NCI-H524 (cell line): ENCODE data around the gene RANBP6.
A peak's percentile ranks its signal among the peaks of the same experiment; 100 is the strongest.
"Not testable (repeated sequence)": the region's sequence is repeated elsewhere in the genome, so short reads cannot be mapped to it uniquely, and the experiment has no call there.

Experiments
- DNase-seq, 2 experiments: peaks; one replicate each; lab custom pipeline; 2025; lab: John Stamatoyannopoulos, UW

The RANBP6 gene

DNA sequence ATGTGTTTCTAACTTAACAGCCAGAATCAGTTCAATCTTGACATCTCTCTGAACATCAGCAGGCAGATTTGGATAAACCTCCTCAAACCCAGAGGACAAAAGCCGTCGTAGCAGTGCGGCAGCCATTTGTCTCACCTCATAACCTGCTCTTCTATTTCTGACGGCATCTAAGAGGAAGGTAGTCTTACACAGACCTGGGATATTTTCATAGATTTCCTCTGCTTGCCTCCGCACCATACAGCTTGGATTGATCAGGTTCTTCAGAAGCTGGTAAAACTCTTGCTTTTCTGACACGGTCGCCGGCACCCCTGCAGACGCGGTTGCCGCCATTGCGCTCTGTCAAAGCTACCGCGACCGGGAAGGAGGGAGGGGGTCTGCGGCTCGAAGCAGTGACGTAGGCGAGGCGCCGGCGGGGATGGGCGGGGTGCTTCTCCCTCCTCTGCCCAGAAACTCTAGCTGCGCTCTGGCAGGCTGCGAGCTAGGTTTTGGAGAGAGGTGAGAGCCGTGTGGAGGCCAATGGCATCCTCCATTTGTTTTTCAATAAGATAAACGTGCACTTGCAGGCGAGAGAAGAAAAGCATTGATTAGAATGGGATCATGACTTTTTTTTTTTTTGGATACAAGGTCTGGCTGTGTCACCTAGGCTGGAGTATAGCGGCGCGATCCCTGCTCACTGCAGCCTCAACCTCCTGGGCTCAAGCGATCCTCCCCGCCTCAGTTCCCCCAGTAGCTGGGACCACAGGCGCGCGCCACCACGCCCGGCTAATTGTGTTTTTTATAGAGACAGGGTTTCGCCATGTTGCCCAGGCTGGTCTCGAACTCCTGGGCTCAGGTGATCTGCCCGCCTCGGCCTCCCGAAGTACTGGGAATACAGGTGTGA is at the start of gene RANBP6:
Gene RANBP6 (minus strand): TSS at position 347 of the 880 bp plus-strand sequence. CDS start 17 bp downstream, at position 330.
- peak; percentile 65 to 72 for DNase-seq

DNA sequence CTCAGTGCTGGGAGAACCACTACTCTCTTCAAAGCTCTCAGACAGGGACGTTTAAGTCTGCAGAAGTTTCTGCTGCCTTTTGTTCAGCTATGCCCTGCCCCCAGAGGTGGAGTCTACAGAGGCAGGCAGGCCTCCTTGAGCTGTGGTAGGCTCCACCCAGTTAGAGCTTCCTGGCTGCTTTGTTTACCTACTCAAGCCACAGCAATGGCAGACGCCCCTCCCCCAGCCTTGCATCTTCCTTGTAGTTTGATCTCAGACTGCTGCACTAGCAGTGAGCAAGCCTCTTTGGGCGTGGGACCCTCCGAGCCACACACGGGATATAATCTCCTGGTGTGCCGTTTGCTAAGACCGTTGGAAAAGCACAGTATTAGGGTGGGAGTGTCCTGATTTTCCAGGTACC is 47.7 kb upstream of the RANBP6 start:
- not testable (repeated sequence) for DNase-seq

DNA sequence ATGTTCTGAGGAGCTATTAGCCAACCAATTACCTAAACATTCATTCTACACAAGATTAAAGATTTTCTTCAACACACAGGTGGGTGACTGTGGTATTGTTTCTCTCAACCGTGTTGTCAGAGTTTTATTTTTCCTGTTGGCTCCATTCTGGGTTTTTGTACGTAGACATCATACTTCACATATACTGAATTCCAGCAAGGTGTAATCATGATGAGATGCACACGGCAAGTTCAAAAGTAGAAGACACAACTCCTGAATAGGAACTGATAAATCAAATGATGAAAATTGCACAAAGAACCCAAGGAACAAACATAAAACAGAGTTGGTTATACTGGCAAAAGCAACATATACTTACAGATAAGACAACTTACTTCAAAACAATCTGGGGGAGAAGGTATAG is 40.2 kb upstream of the RANBP6 start:
- DNase-seq = no peak

DNA sequence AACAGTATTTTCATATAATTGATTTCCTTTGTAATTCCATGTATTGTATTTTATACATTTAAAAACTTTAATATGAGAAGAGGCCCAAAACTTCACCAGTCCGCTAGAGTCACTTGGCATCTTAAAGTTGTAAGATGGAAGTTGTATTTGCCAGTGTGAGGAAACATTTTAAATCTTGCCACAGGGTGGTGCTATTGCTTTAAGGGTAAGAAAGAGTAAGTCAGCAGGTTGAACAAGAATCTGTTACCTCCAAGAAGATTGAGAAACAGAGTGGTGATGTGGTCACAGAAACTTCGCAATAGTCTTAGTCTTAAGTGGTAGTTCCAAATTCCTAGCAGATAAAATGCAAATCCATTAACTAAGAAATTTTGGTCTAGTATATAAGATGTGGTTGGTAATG is 39.8 kb upstream of the RANBP6 start:
- DNase-seq = peak; percentile 59 to 79

DNA sequence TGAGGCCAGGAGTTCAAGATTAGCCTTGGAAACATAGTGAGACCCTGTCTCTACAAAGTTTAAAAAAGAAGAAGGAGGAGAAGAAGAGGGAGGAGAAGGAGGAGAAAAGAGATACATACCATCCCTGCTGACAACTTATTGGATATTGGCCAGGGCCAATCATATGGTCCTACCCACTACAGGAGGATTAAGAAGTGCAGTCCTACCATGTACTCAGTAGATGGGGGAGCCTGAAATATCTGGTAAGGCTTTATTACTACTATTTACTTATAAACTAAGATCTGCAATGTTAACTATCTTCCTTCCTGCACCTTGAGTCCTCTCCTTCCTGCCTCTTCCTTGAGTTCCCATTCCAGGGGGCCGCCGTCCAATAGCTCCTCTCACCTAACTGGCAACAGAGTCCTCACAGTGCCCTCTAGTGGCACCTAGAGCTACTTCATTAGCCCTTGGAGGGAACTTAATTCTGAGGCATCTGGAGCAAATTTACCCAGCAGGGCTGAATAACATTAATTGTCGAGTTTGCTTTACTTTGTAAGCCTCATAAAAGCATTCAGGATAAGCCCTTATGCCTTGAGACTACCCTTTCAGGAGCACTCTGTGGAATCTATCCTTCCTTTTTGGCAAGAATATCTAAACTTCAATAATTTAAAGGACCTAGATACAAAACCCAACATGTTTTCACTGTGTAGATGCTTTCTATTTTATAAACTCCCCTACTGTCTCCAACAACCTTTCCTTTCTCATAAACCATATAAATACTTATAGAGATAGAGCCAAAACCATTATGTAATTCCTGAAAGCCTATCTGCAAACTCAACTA is 39.1 kb upstream of the RANBP6 start:
- peak; percentile 61 to 82 for DNase-seq

DNA sequence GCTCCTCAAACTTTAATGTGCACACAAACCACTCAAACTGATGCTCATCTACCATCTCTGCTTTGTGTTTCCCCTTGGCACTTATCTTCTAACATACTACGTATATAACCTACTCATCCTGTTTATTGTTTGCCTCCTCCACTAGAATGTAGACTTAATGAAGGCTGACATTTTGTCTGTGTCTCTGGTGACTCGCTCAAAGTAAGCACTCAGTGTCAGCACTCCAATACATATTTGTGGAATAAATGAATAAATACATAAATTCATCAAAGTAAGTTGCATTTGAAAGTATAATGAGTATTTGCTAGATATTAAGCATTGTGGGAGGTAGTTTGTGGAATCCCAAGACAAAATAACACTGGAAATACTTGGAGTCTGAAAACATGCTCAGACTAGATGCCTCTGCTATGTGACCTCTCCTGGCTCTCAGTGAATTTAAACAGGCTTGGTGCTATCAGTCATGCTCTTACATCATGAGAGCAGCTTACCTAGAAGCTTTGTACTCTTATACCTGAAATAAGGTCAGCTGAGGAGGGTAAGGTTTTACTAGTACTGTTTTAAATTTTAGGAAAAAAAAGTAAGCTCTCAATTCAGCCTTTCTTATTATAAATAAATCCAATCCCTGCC is 37.0 kb upstream of the RANBP6 start:
- no peak for DNase-seq

DNA sequence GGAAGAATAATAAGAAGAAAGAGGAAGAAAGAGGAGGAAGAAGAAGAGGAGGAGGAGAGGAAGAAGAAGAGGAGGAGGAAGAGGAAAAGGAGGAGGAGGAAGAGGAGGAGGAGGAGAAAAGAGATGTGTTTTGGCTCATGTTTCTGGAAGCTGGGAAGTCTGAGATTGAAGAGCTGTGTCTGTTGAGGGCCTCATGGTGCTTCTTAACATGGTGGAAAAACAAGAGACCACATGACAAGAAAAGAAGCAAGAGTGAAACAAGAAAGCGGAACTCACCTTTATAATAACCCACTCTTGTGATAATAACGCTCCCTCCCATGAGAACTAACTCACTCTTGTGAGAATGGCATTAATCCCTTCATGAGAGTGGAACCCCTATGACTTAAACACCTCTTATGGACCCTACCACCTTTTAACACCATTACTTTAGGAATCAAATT is 36.1 kb upstream of the RANBP6 start:
- DNase-seq = no peak

DNA sequence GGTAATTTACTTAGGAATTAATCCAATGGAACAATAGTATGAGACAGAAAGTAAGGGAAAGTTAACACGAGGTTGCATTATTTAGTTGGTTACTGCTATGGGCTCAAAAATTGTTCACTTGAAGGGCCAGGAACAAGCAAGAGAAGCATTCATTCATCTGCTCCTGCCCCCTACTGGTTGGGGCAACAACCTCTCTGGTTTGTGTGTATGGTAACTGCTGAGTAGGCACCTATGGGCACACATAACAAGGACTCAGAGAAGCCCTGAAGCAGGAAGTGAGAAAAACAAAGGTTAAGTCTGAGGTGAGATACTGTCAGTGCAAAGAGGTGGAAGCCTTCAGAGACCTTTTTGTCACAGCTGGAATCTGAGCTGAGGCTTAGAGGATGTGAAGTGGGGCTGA is 34.4 kb upstream of the RANBP6 start:
- no peak for DNase-seq

DNA sequence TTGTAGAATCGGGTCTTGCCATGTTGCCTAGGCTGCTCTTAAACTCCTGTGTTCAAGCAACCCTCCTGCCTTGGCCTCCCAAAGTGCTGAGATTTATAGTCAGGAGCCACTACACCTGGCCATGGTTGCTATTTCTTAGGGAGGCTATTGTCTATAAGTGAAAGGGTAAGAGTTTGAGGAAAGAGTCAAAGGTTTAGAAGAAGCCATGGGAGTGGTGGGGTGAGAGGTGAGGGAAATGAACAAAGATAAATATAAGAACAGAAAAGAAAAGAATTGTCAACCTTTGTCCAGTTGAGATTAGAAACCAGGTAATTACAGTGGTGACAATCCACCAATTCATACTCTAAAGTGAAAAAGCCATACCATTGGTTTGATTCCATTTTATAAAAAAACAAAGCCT is 32.6 kb upstream of the RANBP6 start:
- DNase-seq = no peak

DNA sequence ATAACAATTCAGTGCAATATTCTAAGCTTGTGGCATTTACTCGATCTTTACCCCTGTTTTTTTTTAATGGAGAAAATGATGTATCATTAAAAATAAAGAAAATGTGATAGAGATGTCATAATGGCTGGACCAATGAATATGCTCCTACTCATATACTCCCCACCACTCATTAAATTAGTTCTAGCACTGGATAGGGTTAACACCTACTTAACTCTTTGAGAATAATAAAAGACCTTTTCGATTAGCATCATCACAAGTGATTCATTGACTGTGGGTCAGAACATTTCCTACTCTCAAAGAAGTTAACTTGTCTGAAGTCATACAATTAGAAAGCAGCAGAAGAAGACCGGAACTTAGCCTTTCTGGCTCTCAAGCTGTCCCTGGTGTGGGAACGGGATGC is 31.6 kb upstream of the RANBP6 start:
- no peak for DNase-seq

DNA sequence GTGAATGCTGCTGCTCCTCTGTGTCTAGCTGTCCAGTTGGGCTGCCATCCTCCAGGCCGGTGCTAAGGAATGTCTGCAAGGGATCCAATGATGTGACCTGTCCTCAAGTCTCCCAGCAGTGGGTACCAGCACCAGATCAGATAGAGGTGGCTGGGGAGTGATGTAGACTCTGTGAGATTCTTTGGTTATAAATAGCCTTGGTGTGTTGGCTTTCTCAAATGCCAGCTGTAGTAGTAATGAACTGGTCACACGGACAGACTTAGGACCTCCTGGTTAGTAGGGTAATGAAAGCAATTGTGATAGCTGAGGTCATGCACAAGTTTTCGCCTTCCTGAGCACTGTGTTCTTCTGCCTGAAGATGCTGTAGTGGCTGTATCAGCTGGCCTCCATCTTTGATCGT is 29.9 kb upstream of the RANBP6 start:
- no peak for DNase-seq

DNA sequence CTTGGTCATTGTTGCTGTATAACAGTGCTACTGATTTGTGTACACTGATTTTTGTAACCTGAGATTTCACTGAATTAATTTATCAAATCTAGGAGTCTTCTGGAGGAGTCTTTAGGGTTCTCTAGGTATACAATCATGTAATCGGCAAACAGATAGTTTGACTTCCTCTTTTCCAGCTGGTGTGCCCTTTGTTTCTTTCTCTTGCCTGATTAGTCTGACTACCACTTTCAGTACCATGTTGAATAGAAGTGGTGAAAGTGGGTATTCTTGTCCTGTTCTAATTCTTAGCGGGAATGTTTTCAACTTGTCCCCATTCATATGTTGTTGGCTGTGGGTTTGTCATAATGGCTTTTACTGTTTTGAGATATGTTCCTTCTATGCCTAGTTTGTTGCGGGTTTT is 24.7 kb upstream of the RANBP6 start:
- no peak for DNase-seq

DNA sequence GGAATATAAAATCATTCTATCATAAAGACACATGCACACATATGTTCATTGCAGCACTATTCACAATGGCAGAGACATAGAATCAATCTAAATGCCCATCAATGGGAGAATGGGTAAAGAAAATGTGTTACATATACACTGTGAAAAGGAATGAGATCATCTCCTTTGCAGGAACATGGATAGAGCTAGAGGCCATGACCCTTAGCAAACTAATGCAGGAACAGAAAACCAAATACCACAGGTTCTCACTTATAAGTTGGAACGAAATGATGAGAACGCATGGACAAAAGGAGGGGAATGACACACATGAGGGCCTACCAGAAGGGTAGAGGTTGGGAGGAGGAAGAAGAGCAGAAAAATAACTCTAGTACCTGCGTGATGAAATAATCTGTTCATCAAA is 21.0 kb upstream of the RANBP6 start:
- no peak for DNase-seq

DNA sequence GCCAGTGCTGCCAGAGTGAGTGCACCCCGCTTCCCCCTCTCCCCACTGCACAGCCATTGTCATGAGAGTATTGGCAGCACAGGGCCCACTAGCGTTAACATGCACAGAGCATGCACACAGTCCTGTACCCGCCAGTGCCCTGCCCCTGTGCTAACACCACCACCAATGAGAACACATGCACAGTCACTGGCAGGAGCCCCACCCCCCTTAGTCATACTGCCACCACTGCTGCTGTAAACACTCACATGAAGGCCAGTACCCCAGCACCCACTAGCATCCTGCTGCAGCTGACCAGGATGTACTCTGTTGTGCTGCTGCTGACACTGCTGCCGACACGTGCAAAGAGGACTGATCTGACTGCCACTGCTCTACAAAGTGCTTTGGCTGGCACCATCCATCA is 19.5 kb upstream of the RANBP6 start:
- DNase-seq = no peak

DNA sequence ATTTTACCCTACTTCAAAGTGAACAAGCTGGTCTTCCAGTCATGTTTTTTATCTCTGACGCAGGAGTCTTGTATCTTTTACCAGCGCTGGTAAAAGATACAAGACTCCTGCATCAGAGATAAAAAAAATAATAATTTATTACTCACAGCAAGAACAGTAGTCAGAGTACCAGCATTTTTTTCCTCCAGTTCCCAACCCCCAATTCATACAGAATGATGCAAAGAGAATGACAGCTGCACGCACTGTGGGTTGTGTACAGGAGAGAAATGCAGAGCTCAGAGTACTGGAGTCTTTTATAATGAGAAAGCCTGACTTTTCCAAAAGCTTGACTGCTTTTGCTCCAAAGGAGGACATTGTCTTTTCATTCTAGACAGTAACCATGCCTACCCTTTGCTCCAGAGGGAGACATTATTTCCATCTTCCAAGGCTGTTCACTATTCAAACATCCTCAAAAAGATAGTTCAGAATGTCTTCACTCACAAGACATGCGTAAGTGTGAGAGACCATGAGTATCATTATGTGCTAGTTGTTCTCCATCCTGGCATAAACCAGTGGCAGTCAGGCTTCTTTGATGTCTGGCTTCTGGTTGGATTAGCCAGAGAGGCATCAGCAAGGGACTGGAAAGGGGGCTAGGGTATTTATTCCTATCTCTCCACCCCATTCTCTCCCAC is 14.3 kb upstream of the RANBP6 start:
- DNase-seq = no peak

DNA sequence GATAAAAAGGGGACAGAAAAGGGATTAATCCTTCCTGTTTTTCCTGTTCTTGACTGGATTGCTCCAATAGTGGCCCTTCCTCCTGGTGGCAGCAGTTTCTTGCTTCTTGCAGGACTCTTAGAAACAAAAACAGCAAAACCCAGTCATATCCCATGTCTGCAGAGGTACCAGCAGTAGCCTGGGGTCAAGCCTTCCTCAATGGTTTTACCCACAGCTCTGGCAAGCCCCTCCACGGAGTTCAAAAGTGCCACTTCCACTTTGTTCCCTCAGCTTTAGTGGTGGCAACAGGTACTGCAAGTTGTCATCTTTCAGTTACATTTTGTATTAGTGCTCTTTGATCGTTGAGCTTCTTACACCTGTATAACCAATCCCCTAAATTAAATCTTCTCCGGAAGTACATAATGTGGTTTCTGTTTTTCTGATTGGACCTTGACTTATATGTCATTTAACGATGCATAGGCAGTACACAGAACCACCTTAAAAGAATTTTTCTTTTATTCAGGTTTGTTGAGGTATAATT is 8.7 kb upstream of the RANBP6 start:
- peak in 1 of 2 experiments; percentile 27 for DNase-seq

DNA sequence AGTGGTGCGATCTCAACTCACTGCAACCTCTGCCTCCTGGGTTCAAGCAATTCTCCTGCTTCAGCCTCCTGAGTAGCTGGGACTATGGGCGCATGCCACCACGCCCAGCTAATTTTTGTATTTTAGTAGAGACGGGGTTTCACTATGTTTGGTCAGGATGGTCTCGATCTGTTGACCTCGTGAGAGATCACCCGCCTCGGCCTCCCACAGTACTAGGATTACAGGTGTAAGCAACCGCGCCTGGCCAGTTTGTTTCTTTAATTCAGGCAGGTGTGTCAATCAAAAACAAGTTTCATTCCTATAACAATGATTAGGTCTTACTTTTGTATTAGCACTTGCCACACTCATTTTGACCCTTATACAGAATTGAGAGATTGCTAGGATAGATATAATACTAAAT is 1.6 kb upstream of the RANBP6 start:
- not testable (repeated sequence) for DNase-seq

DNA sequence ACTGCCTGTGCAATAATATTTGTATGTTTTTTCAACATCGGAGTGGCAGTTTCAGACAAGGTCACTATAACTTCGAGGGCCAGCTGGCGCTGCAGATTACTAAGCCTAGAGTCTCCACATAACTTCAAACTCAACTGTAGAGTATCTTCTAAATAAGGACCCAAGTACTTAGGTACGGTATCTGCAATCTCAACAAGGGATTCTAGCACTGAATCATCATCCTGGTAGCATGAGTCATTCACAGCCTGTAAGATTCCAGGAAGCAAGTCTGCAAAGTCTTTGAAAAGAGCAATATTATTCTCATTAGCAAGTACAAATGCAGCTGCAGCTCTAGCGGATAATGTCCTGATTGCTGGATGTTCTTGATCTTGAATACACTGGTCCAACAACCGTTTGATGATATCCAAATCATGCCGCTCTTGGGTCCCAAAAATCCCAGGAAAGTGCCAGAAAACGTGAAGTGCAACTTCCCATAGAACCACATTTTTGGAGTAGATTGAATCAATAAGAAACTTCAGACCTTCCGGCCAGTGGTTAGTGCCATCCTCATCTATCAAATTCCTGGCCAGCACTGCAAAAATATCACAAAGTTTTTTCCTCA is 654 bp downstream of the RANBP6 start:
- DNase-seq = no peak

DNA sequence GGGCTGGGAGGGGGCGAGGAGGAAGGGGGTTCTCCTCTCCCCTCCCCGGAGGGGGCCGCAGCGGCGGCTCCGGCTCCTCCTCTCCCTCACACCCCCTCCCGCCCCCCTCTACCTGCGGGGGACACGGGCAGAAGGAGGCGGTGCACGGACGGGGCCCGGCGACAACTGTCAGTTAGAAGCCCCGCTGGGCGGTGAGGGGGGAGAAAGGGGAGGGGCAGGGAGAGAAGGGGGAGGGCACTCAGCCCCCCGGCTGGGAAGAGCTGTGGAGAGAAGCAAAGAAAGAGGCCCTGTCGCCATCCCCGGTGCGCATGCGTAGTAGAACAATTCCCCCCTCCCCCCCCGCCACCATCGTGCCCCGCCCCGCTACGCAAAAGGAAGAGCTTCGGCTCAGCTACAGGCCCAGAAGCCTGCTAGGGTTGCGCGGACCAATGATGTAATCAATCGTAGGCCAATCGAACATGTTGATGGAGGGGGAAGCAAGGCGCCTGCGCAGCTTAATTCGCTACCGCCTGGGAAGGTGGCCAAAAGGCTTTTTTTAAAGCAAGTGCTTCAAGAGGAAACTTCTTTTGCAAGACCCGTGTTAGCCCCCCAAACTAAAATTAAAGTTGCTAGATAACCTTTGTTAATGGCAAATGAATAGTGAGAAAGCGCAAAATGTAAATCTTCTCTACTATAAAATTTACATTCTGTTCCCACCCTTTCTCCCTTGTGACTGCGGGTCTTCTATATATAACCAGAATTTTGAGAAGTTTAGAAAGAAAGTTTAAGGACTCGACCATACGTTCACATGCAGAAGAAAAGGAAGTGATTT is 7.0 kb downstream of the RANBP6 start:
- DNase-seq = peak; percentile 95 to 96

DNA sequence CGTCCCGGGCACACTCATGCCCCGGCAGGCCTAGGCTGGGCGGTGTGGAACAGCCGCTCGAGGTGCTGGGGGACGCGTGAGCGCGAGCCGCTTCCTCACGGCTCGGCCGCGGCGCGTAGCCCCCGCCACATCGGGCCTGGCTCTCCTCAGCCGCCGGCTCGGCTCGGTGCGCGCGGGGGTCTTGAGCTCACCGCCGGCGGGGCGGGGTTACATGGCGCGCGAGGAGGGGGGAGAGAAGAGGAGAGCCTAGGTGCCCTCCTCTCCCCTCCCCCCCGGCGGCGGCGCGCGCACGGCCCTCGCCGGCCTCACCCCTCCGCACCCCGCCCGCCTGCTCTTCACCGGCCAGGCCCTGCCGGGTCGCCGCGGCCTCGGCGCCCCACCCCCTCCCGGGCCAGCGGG is 7.7 kb downstream of the RANBP6 start:
- DNase-seq = peak; percentile 74 to 82
